Adipose tissue (tissue), 3 donors: ENCODE data around the gene BANP. TPM values are rescaled to one million over a fixed set of nuclear protein-coding genes. Genes with fewer than 3 reads are reported as not detected.
"Not testable (repeated sequence)": the region's sequence is repeated elsewhere in the genome, so short reads cannot be mapped to it uniquely, and the experiment has no call there.

Source experiments
- H3K27ac ChIP-seq: one replicate; pipeline ENCODE4 v1.5.1; 2013; ENCODE audit warnings: low read depth, low read length
- WGBS, 3 donors: extraction: QIAGEN DNeasy Blood & Tissue Kit; methylation state at CpG; one replicate each; pipeline ENCODE4 v1.1.7; 2013; 5-methylcytosine and 5-hydroxymethylcytosine counted together
- polyA plus RNA-seq, 3 donors: library from polyadenylated mRNA; stranded (reverse); fragments of 200-250 nt; gene quantifications; one replicate each; pipeline ENCODE4 v1.2.3, GENCODE V29; 2013
- donor health status: healthy with polysubstance abuse.
- donor health status: Bipolar disorder and iron deficiency.
- donor health status: healthy.

The BANP gene
- polyA plus RNA-seq, 3 donors: 6.0 to 12.3 (median 11.7) TPM

- H3K27ac ChIP-seq: not testable (repeated sequence)
- WGBS, 3 donors: 64 to 75% (median 68%) methylated on average over 21 of the region's 21 CpGs
Observed at GRCh38 chr16:88110875-88111494, 159.8 kb downstream of the BANP start.

DNA sequence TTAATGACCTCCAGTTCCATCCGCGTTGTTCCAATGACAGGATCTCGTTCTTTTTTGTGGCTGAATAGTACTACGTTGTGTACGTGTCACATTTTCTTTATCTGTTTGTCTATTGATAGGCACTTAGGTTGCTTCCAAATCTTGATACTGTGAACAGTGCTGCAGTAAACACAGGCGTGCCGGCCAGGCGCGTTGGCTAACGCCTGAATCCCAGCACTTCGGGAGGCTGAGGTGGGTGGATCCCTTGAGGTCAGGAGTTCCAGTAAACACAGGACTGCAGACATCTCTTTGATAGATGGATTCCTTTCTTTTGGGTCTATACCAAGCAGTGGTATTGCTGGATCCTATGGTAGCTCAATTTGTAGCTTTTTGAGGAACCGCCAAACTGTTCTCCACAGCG is 160.7 kb downstream of the BANP start:
- not testable (repeated sequence) for H3K27ac ChIP-seq
- WGBS, 3 donors: 62 to 82% (median 78%) methylated on average over 13 of the region's 13 CpGs

DNA sequence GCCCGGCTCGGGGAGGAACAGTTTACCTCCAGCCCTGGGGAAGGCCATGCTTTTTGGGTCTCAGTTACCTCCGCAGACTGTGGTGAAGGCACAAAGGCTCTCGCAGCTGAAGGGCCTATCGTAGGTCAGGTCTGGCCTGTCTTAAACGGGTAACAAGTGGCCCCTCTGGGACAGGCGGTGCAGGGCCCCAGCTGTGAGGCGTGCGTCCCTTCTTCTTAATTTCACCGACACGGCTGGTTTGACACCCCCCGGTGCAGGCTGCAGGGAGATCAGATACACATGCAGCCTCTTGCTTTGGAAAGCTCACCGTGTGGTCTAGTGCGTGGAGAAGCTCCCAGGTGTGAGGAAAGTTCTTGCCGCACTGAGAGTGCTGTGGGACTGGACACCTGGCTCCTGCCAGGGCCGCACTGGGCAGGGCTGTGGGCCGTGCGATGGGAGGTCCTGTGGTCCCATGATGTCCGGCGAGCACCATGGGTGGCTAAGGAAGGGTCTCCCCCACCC is 162.4 kb downstream of the BANP start:
- H3K27ac ChIP-seq: no peak overlapping the region
- WGBS, 3 donors: 74 to 92% (median 88%) methylated on average over 20 of the region's 20 CpGs

- H3K27ac ChIP-seq: not testable (repeated sequence)
- 55 to 66% (median 60%) methylated on average over 19 to 22 of the region's 22 CpGs for WGBS, 3 donors
Observed at GRCh38 chr16:88114541-88115228, 163.5 kb downstream of the BANP start.

DNA sequence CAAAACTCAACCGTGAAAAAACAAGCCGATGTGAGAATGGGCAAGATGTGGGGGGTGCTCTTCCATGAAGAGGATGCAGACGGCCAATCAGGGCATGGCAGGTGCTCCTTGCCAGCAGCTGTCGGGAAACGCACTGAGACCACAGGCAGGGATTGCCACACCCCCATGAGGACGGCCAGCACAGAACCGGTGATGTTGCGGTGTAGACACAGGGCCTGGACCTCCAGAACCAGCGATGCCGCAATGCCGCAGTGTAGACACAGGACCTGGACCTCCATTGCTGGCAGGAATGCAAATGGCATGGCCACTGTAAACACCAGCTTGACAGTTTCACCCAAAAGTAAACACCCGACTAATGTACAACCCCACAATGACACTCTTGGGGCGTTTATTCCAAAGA is 164.9 kb downstream of the BANP start:
- no peak overlapping the region for H3K27ac ChIP-seq
- 64 to 84% (median 77%) methylated on average over 13 of the region's 13 CpGs for WGBS, 3 donors

DNA sequence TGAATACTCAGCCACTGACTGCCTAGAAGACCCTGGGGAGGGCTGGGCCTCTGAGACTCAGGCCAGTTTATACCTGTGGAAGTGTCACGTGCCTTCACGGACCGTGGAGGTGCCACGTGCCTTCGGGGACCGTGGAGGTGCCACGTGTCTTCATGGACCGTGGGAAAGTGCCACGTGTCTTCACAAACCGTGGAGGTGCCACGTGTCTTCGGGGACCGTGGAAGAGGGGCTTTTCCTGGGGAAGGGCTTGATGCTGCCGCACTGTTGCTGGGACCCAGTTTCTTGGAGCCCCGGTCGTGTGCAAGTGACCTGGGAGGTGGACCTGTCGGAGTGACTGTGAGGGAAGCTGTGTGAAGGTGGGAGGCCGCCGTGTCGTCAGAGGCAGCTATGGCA is 166.2 kb downstream of the BANP start:
- no peak overlapping the region for H3K27ac ChIP-seq
- WGBS, 3 donors: 83 to 92% (median 92%) methylated on average over 18 to 20 of the region's 20 CpGs

GRCh38 chr16:88118376-88118775 is 167.1 kb downstream of the BANP start:
- no peak overlapping the region for H3K27ac ChIP-seq
- 52 to 70% (median 62%) methylated on average over 13 of the region's 13 CpGs for WGBS, 3 donors

DNA sequence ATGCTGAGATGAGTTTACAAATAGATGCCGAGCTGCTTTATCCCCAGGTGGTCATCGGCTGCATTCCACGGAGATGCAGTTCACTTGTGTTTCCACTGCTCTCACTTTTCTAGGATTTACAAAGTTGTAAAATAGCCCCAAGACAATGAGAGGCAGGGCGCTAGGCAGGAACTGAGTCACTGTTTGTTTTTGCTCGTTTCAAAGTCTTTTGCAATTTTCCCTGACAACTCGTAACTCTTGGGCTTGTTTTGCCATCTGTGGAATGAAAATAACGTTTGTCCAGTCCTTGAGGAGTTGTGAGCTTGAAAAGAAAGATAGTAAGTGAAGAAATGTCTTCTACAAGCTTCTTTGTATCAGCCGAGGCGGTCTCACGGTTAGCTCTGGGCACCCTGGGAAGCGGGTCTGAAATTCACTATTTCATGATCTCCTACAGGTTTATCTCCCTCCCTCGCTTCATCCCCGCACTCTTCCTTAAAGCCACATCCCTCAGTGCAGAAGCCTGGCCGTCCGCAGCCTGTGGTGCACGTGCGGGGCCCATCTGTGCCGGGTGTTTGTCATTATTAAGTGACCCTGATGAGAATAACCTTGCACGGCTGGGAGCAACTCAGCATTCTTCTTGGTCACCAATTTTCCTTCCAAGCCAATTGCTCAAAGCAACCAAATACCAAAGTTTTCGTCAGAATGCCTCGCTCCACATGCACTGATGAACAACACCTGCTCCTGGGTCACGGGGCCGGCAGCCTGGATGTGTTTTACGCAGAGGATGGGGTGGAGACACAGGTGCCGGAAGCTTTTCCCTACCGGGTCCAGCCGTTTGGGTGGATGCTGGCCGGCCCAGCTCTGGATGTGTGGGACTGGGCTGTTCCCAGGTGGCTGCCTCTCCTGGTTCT is 167.9 kb downstream of the BANP start:
- 22 to 42% (median 29%) methylated on average over 28 of the region's 28 CpGs for WGBS, 3 donors
- not testable (repeated sequence) for H3K27ac ChIP-seq

GRCh38 chr16:88119881-88120751 is 168.9 kb downstream of the BANP start:
- 86 to 89% (median 88%) methylated on average over 49 of the region's 49 CpGs for WGBS, 3 donors
- not testable (repeated sequence) for H3K27ac ChIP-seq

DNA sequence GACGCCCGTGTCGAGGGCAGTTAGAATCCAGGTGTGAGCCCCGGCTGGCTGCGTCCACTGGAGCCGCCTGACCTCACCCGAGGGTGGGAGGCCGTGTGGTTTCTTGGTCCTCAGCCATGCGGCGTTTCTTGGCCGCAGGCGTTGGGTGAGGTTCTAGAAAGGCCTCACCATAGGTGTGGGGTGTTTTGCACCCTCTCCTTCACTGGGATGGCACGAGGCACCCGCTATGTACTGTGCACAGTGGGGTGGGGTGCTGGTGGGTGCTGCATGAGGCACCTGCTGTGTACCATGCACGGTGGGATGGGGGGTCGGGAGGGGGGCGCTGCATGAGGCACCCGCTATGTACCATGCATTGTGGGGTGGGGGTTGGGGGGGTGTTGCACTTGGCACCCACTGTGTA is 169.6 kb downstream of the BANP start:
- 84 to 92% (median 91%) methylated on average over 14 to 18 of the region's 18 CpGs for WGBS, 3 donors
- no peak overlapping the region for H3K27ac ChIP-seq

GRCh38 chr16:88121391-88121790 is 170.2 kb downstream of the BANP start:
- not testable (repeated sequence) for H3K27ac ChIP-seq
- 39 to 82% (median 77%) methylated on average over 11 of the region's 11 CpGs for WGBS, 3 donors

DNA sequence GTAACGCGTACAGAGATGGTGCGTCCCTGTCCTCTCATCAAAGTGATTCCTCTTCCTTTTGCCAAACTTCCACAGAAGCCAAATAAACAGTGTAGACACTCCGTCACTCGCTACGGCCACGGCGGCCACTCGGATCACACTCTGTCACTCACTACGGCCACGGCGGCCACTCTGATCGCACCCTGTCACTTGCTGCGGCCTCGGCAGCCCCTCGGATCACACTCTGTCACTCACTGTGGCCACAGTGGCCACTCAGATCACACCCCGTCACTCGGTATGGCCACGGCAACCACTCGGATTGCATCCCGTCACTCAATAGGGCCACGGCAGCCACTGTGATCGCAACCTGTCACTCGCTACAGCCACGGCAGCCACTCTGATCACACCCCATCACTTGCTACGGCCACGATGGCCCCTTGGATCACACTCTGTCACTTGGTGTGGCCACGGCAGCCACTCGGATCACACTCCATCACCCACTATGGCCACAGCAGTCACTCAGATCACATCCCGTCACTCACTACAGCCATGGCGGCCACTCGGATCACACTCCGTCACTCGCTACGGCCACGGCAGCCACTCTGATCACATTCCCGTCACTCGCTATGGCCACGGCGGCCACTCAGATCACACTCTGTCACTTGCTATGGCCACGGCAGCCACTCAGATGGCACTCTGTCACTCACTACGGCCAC is 170.8 kb downstream of the BANP start:
- H3K27ac ChIP-seq: no peak overlapping the region
- WGBS, 3 donors: 93 to 96% (median 95%) methylated on average over 42 of the region's 42 CpGs

Other genes starting within 250 kb of the BANP start
- 10 to 100 TPM; 21.5 to 28.1 (median 22.8) TPM for gene KLHDC4, start 185.4 kb upstream of the BANP start, polyA plus RNA-seq
- gene SLC7A5, start 81.9 kb upstream of the BANP start, polyA plus RNA-seq: 10 to 100 TPM in 1 of 3 donors, 1 to 10 TPM in 2; 1.9 to 28.2 (median 3.4) TPM
- not detected for gene CA5A, start 14.9 kb upstream of the BANP start, polyA plus RNA-seq